Measurements from ENCODE around the gene BCL2. TPM values are rescaled to one million over a fixed set of nuclear protein-coding genes. Genes with fewer than 3 reads are reported as not detected.
A peak's percentile ranks its signal among the peaks of the same experiment; 100 is the strongest.

Gene BCL2
- total RNA-seq, 1 donor = 4.2 TPM

- no peak for TF ChIP-seq CTCF (IDR thresholded peaks at IDR 0.05; ENCODE audit: insufficient read depth, low read length)
- peak; percentile 15 for DNase-seq (ENCODE audit: low read depth)
- no peak overlapping the region for H3K4me3 ChIP-seq (ENCODE audit: low read depth, low read length)
These were observed 207.7 kb downstream of the BCL2 start for GRCh38 chr18:63111671-63112402.

- no peak for DNase-seq (ENCODE audit: low read depth)
- TF ChIP-seq CTCF (IDR thresholded peaks at IDR 0.05; ENCODE audit: insufficient read depth, low read length) = no peak
- no peak overlapping the region for H3K4me3 ChIP-seq (ENCODE audit: low read depth, low read length)
These were observed 209.8 kb downstream of the BCL2 start for GRCh38 chr18:63109802-63110201.

- no peak for TF ChIP-seq CTCF (IDR thresholded peaks at IDR 0.05; ENCODE audit: insufficient read depth, low read length)
- DNase-seq (ENCODE audit: low read depth) = no peak
- no peak overlapping the region for H3K4me3 ChIP-seq (ENCODE audit: low read depth, low read length)
These were observed 210.5 kb downstream of the BCL2 start for GRCh38 chr18:63109022-63109421.

GRCh38 chr18:63107931-63108330 lies 211.6 kb downstream of the BCL2 start:
- no peak for DNase-seq (ENCODE audit: low read depth)
- H3K4me3 ChIP-seq (ENCODE audit: low read depth, low read length) = no peak overlapping the region
- no peak for TF ChIP-seq CTCF (IDR thresholded peaks at IDR 0.05; ENCODE audit: insufficient read depth, low read length)

- H3K4me3 ChIP-seq (ENCODE audit: low read depth, low read length) = no peak overlapping the region
- DNase-seq (ENCODE audit: low read depth) = no peak
- TF ChIP-seq CTCF (IDR thresholded peaks at IDR 0.05; ENCODE audit: insufficient read depth, low read length) = no peak
These were observed 212.3 kb downstream of the BCL2 start for GRCh38 chr18:63107171-63107845.

GRCh38 chr18:63106727-63107126 lies 212.8 kb downstream of the BCL2 start:
- TF ChIP-seq CTCF (IDR thresholded peaks at IDR 0.05; ENCODE audit: insufficient read depth, low read length) = no peak
- no peak overlapping the region for H3K4me3 ChIP-seq (ENCODE audit: low read depth, low read length)
- DNase-seq (ENCODE audit: low read depth) = no peak
